Measurements from ENCODE around the gene NTM. TPM values are rescaled to one million over a fixed set of nuclear protein-coding genes. Genes with fewer than 3 reads are reported as not detected.

Gene NTM
- total and polyA plus RNA-seq, 4 experiments from 2014 or later = not detected

GRCh38 chr11:131549770-131550169, 179.4 kb downstream of the NTM start:
- no peaks in the 10 kb centered on the region for H3K4me1 Mint-ChIP-seq
- CTCF ChIA-PET (ENCODE audit: partially characterized antibody) = no interaction called here
- H3K27me3 Mint-ChIP-seq = peaks cover 1 to 2% of the 10 kb centered on the region in 2 donors
- no peaks in the 10 kb centered on the region for H3K36me3 Mint-ChIP-seq
- Histone ChIP-seq H3K9me3 (ENCODE audit: control insufficient read depth in 1 of 2, low read length in 2 of 2) (no peaks in the 10 kb centered on the region), H3K4me1 (ENCODE audit: insufficient read depth, low read length) (no peaks in the 10 kb centered on the region), H3K27me3 (ENCODE audit: insufficient read depth, low read length) (no peaks in the 10 kb centered on the region), H3K27ac (ENCODE audit: low read depth, low read length) (no peak overlapping the region), H3K4me3 (ENCODE audit: low read length in 2 of 2) (no peak overlapping the region), H3K36me3 (ENCODE audit: insufficient read depth, low read length) (no peaks in the 10 kb centered on the region)
- H3K9me3 Mint-ChIP-seq = peaks cover 0 to 10% (median 0%) of the 10 kb centered on the region in 8 donors
- POLR2A ChIA-PET (ENCODE audit: partially characterized antibody) = no interaction called here
- intact Hi-C loops (cut with micrococcal nuclease) = no loop called here
- no peak overlapping the region for H3K27ac Mint-ChIP-seq
- no peak for DNase-seq
- H3K4me3 Mint-ChIP-seq = no peak overlapping the region

- H3K36me3 Mint-ChIP-seq = no peaks in the 10 kb centered on the region
- Histone ChIP-seq H3K27ac (ENCODE audit: low read depth, low read length) (no peak overlapping the region), H3K4me3 (ENCODE audit: low read length in 2 of 2) (no peak overlapping the region), H3K27me3 (ENCODE audit: insufficient read depth, low read length) (no peaks in the 10 kb centered on the region), H3K4me1 (ENCODE audit: insufficient read depth, low read length) (no peaks in the 10 kb centered on the region), H3K36me3 (ENCODE audit: insufficient read depth, low read length) (no peaks in the 10 kb centered on the region), H3K9me3 (ENCODE audit: control insufficient read depth in 1 of 2, low read length in 2 of 2) (no peaks in the 10 kb centered on the region)
- H3K27ac Mint-ChIP-seq = no peak overlapping the region
- DNase-seq = no peak
- no peaks in the 10 kb centered on the region for H3K27me3 Mint-ChIP-seq
- H3K4me1 Mint-ChIP-seq = no peaks in the 10 kb centered on the region
- ChIA-PET POLR2A (ENCODE audit: partially characterized antibody) (no interaction called here), CTCF (ENCODE audit: partially characterized antibody) (no interaction called here)
- no peak overlapping the region for H3K4me3 Mint-ChIP-seq
- H3K9me3 Mint-ChIP-seq = peaks cover 0 to 4% (median 0%) of the 10 kb centered on the region in 8 donors
- intact Hi-C loops (cut with micrococcal nuclease) = no loop called here
These were observed 189.9 kb downstream of the NTM start for GRCh38 chr11:131560287-131560686.

DNA sequence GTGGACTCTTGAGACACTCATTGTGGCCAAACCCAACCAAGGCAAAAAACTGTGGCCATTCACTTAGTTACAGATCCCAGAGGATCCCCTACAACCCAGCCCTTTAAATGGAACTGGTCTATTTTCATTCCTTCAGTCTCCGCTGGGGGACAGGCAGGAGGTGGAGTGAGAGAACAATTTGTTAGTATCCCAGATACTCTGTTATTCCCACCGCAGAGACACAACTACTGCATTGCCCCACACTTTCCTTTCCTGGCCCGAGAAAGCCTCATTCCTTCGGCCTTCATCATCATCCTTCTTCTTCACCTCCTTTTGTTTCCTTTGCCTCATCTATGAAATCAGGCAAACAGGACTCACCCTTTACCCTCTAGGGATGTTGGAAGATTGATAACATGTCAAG, 191.1 kb downstream of the NTM start:
- Mint-ChIP-seq H3K27ac (no peak overlapping the region), H3K27me3 (no peaks in the 10 kb centered on the region), H3K36me3 (no peaks in the 10 kb centered on the region), H3K9me3 (peaks cover 0 to 4% (median 0%) of the 10 kb centered on the region in 8 donors), H3K4me1 (no peaks in the 10 kb centered on the region), H3K4me3 (no peak overlapping the region)
- ChIA-PET CTCF (ENCODE audit: partially characterized antibody) (no interaction called here), POLR2A (ENCODE audit: partially characterized antibody) (no interaction called here)
- no peaks in the 10 kb centered on the region for H3K4me1 ChIP-seq (ENCODE audit: insufficient read depth, low read length)
- H3K9me3 ChIP-seq (ENCODE audit: control insufficient read depth in 1 of 2, low read length in 2 of 2) = no peaks in the 10 kb centered on the region
- DNase-seq = no peak
- no peak overlapping the region for H3K27ac ChIP-seq (ENCODE audit: low read depth, low read length)
- intact Hi-C loops (cut with micrococcal nuclease) = no loop called here
- H3K27me3 ChIP-seq (ENCODE audit: insufficient read depth, low read length) = no peaks in the 10 kb centered on the region
- H3K36me3 ChIP-seq (ENCODE audit: insufficient read depth, low read length) = no peaks in the 10 kb centered on the region
- H3K4me3 ChIP-seq (ENCODE audit: low read length in 2 of 2) = no peak overlapping the region

GRCh38 chr11:131561972-131562371, 191.6 kb downstream of the NTM start:
- DNase-seq = no peak
- H3K27ac Mint-ChIP-seq = no peak overlapping the region

DNA sequence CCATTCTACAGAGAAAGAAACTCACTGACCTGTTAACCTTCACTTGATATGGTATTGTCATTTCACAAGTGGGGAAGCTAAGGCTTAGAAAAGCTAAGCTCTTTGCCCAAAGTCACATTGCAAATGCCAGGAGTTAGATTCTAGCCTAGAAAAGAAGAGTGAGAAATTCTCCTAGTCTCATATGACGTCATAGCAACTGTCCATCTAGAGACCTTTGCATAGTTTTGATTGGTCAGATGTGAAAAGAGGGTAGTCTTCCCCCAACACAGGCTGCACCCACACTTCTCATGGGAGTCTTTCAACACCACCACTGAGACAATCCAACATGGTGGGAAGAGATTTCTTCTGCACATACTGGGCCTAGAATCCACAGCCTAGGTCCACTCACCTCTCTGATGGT, 197.9 kb downstream of the NTM start:
- Mint-ChIP-seq H3K27me3 (peaks cover 0 to 4% of the 10 kb centered on the region in 2 donors), H3K4me1 (no peaks in the 10 kb centered on the region), H3K4me3 (no peak overlapping the region), H3K36me3 (no peaks in the 10 kb centered on the region), H3K9me3 (peaks cover 0 to 3% (median 0%) of the 10 kb centered on the region in 8 donors), H3K27ac (no peak overlapping the region)
- Histone ChIP-seq H3K4me1 (ENCODE audit: insufficient read depth, low read length) (no peaks in the 10 kb centered on the region), H3K27ac (ENCODE audit: low read depth, low read length) (no peak overlapping the region), H3K36me3 (ENCODE audit: insufficient read depth, low read length) (no peaks in the 10 kb centered on the region), H3K27me3 (ENCODE audit: insufficient read depth, low read length) (no peaks in the 10 kb centered on the region), H3K9me3 (ENCODE audit: control insufficient read depth in 1 of 2, low read length in 2 of 2) (no peaks in the 10 kb centered on the region), H3K4me3 (ENCODE audit: low read length in 2 of 2) (no peak overlapping the region)
- DNase-seq = no peak
- intact Hi-C loops (cut with micrococcal nuclease) = no loop called here
- POLR2A ChIA-PET (ENCODE audit: partially characterized antibody) = no interaction called here
- CTCF ChIA-PET (ENCODE audit: partially characterized antibody) = no interaction called here

More at GRCh38 chr11:131561972-131562371, 191.6 kb downstream of the NTM start:
- no peaks in the 10 kb centered on the region for H3K36me3 Mint-ChIP-seq
- H3K9me3 Mint-ChIP-seq = peaks cover 0 to 4% (median 0%) of the 10 kb centered on the region in 8 donors
- H3K4me1 ChIP-seq (ENCODE audit: insufficient read depth, low read length) = no peaks in the 10 kb centered on the region
- H3K27me3 ChIP-seq (ENCODE audit: insufficient read depth, low read length) = no peaks in the 10 kb centered on the region
- POLR2A ChIA-PET (ENCODE audit: partially characterized antibody) = no interaction called here
- H3K27ac ChIP-seq (ENCODE audit: low read depth, low read length) = no peak overlapping the region
- no peaks in the 10 kb centered on the region for H3K4me1 Mint-ChIP-seq
- CTCF ChIA-PET (ENCODE audit: partially characterized antibody) = no interaction called here
- H3K36me3 ChIP-seq (ENCODE audit: insufficient read depth, low read length) = no peaks in the 10 kb centered on the region
- intact Hi-C loops (cut with micrococcal nuclease) = no loop called here
- no peaks in the 10 kb centered on the region for H3K27me3 Mint-ChIP-seq
- H3K9me3 ChIP-seq (ENCODE audit: control insufficient read depth in 1 of 2, low read length in 2 of 2) = no peaks in the 10 kb centered on the region
- no peak overlapping the region for H3K4me3 Mint-ChIP-seq
- no peak overlapping the region for H3K4me3 ChIP-seq (ENCODE audit: low read length in 2 of 2)

- Histone ChIP-seq H3K4me1 (ENCODE audit: insufficient read depth, low read length) (no peaks in the 10 kb centered on the region), H3K36me3 (ENCODE audit: insufficient read depth, low read length) (no peaks in the 10 kb centered on the region), H3K27me3 (ENCODE audit: insufficient read depth, low read length) (no peaks in the 10 kb centered on the region), H3K9me3 (ENCODE audit: control insufficient read depth in 1 of 2, low read length in 2 of 2) (no peaks in the 10 kb centered on the region), H3K4me3 (ENCODE audit: low read length in 2 of 2) (no peak overlapping the region), H3K27ac (ENCODE audit: low read depth, low read length) (no peak overlapping the region)
- ChIA-PET POLR2A (ENCODE audit: partially characterized antibody) (no interaction called here), CTCF (ENCODE audit: partially characterized antibody) (no interaction called here)
- H3K4me1 Mint-ChIP-seq = no peaks in the 10 kb centered on the region
- no peak for DNase-seq
- no peaks in the 10 kb centered on the region for H3K36me3 Mint-ChIP-seq
- peaks cover 0 to 4% of the 10 kb centered on the region in 2 donors for H3K27me3 Mint-ChIP-seq
- H3K9me3 Mint-ChIP-seq = peaks cover 0 to 3% (median 0%) of the 10 kb centered on the region in 8 donors
- H3K4me3 Mint-ChIP-seq = no peak overlapping the region
- intact Hi-C loops (cut with micrococcal nuclease) = no loop called here
- no peak overlapping the region for H3K27ac Mint-ChIP-seq
These were observed 201.2 kb downstream of the NTM start for GRCh38 chr11:131571571-131571970.

DNA sequence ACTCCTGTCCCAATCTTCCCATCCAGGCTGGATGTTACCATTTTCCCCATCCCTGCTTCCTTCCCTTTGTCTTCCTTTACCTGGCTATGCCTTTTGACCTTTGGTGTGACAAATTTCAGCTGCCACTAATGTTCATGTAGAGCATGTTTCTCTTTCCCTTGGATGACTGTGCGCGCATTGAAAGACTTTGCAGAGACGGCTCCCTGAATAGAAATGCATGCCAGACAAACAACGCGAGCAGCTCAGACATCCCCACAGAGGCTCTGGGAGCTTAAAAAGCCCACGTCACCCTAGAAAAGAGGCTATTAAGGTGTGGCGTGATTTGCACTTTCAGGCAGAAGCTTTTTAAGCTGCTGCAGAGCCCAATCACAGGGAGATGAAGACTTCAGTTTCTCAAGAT, 202.0 kb downstream of the NTM start:
- Histone ChIP-seq H3K4me1 (ENCODE audit: insufficient read depth, low read length) (no peaks in the 10 kb centered on the region), H3K27me3 (ENCODE audit: insufficient read depth, low read length) (no peaks in the 10 kb centered on the region), H3K27ac (ENCODE audit: low read depth, low read length) (no peak overlapping the region), H3K4me3 (ENCODE audit: low read length in 2 of 2) (no peak overlapping the region), H3K36me3 (ENCODE audit: insufficient read depth, low read length) (no peaks in the 10 kb centered on the region), H3K9me3 (ENCODE audit: control insufficient read depth in 1 of 2, low read length in 2 of 2) (no peaks in the 10 kb centered on the region)
- Mint-ChIP-seq H3K4me3 (no peak overlapping the region), H3K9me3 (peaks cover 0 to 3% (median 0%) of the 10 kb centered on the region in 8 donors), H3K36me3 (no peaks in the 10 kb centered on the region), H3K27ac (no peak overlapping the region), H3K4me1 (no peaks in the 10 kb centered on the region), H3K27me3 (peaks cover 0 to 4% of the 10 kb centered on the region in 2 donors)
- DNase-seq = no peak
- CTCF ChIA-PET (ENCODE audit: partially characterized antibody) = no interaction called here
- POLR2A ChIA-PET (ENCODE audit: partially characterized antibody) = no interaction called here
- intact Hi-C loops (cut with micrococcal nuclease) = no loop called here

- H3K27me3 Mint-ChIP-seq = peaks cover 0 to 1% of the 10 kb centered on the region in 2 donors
- no peak for DNase-seq
- intact Hi-C loops (cut with micrococcal nuclease) = no loop called here
- ChIA-PET POLR2A (ENCODE audit: partially characterized antibody) (no interaction called here), CTCF (ENCODE audit: partially characterized antibody) (no interaction called here)
- no peaks in the 10 kb centered on the region for H3K4me1 Mint-ChIP-seq
- H3K36me3 ChIP-seq (ENCODE audit: insufficient read depth, low read length) = no peaks in the 10 kb centered on the region
- H3K27me3 ChIP-seq (ENCODE audit: insufficient read depth, low read length) = no peaks in the 10 kb centered on the region
- H3K27ac Mint-ChIP-seq = no peak overlapping the region
- H3K27ac ChIP-seq (ENCODE audit: low read depth, low read length) = no peak overlapping the region
- no peak overlapping the region for H3K4me3 ChIP-seq (ENCODE audit: low read length in 2 of 2)
- no peaks in the 10 kb centered on the region for H3K9me3 ChIP-seq (ENCODE audit: control insufficient read depth in 1 of 2, low read length in 2 of 2)
- no peaks in the 10 kb centered on the region for H3K4me1 ChIP-seq (ENCODE audit: insufficient read depth, low read length)
- H3K9me3 Mint-ChIP-seq = peaks cover 0 to 6% (median 1%) of the 10 kb centered on the region in 8 donors
- H3K36me3 Mint-ChIP-seq = no peaks in the 10 kb centered on the region
- H3K4me3 Mint-ChIP-seq = no peak overlapping the region
These were observed 209.5 kb downstream of the NTM start for GRCh38 chr11:131579932-131580387.

Measured in CD4-positive, alpha-beta memory T cell (primary cell).